Adrenal gland (tissue), 19 donors: ENCODE data around the gene DPP9. TPM values are rescaled to one million over a fixed set of nuclear protein-coding genes. Genes with fewer than 3 reads are reported as not detected.
A peak's percentile ranks its signal among the peaks of the same experiment; 100 is the strongest.

Experiments used
- DNase-seq, 7 donors: peaks; one replicate each; pipeline ENCODE4 v3.0.0-alpha.2; 2019 to 2020
- H3K27ac ChIP-seq, 5 donors: fragments of 200-600 bp; sonication (generic) in 4 of 5; 1 replicate in 3 of 5; 2 replicates in 2 of 5; pipeline versions ENCODE4 v1.5.1 to v1.8.0; 2016 to 2020; ENCODE audit warnings: mild to moderate bottlenecking in 1 of 5
- H3K27me3 ChIP-seq: fragments of 200-600 bp; 2 replicates; pipeline ENCODE4 v1.8.0; 2021
- H3K36me3 ChIP-seq, 2 donors: fragments of 200-600 bp; replicated peaks in 1 of 2; 1 replicate in 1 of 2; 2 replicates in 1 of 2; pipeline versions ENCODE4 v1.5.1 to v1.8.0; 2018 to 2022
- H3K4me1 ChIP-seq, 2 donors: fragments of 200-600 bp; replicated peaks in 1 of 2; 1 replicate in 1 of 2; 2 replicates in 1 of 2; pipeline versions ENCODE4 v1.5.1 to v1.8.0; 2018 to 2021
- H3K4me3 ChIP-seq, 4 donors: fragments of 200-600 bp; sonication (generic) in 3 of 4; one replicate each; pipeline ENCODE4 v1.5.1; 2016 to 2018
- H3K9me3 ChIP-seq, 3 donors: fragments of 200-600 bp; sonication (generic) in 1 of 3; replicated peaks in 1 of 3; 1 replicate in 2 of 3; 2 replicates in 1 of 3; pipeline versions ENCODE4 v1.5.1 to v1.8.0; 2016 to 2021
- POLR2A ChIP-seq, 2 donors: fragments of 450-650 bp; IDR thresholded peaks; one replicate each; pipeline ENCODE4 v1.6.1; 2017; ENCODE audit warnings: antibody characterized with exemption in 2 of 2, mild to moderate bottlenecking in 2 of 2, moderate library complexity in 1 of 2
- WGBS, 4 donors: extraction: QIAGEN DNeasy Blood & Tissue Kit in 2 of 4; methylation state at CpG; one replicate each; pipeline versions ENCODE4 v1.1.5 to v1.1.7; 2013 to 2017; 5-methylcytosine and 5-hydroxymethylcytosine counted together
- intact Hi-C, 2 donors: fragments of 100-400 bp; cut with DNase I; formaldehyde crosslinking; loops; one replicate each; pipeline versions ENCODE4 v1.14.1 to v1.15.0; 2022 to 2023
- long read RNA-seq, 10 donors: library from polyadenylated mRNA in 3 of 10; unstranded in 2 of 10; stranded (forward) in 1 of 10; transcript quantifications; one replicate each; pipeline ENCODE4 v2.0.0 and lab custom pipeline, GENCODE V29; 2021 to 2026
- polyA plus RNA-seq, 3 donors: library from polyadenylated mRNA; stranded (reverse); fragments of 200-250 nt in 2 of 3; fragments of 350-450 nt in 1 of 3; fragmentation: Illumina TruSeq in 1 of 3; extraction: RNeasy Lipid Tissue Mini Kit (QIAGEN cat#74804) in 1 of 3; gene quantifications; one replicate each; pipeline ENCODE4 v1.2.3, GENCODE V29; 2013 to 2014
- total RNA-seq, 9 donors: library from RNA; depleted of rRNA in 4 of 9; stranded (reverse); fragments of >200 nt in 4 of 9; fragments of 120-200 nt in 1 of 9; fragmentation: NEBNext Ultra II Directional in 1 of 9; extraction: Animal tissue kit (Norgen Biotek cat#: 25700) in 1 of 9; gene quantifications; one replicate each; pipeline versions ENCODE4 v1.1.0 to v1.2.4, GENCODE V29; 2013 to 2023
- TF ChIP-seq, protein P1 (sequence below), 6 experiments: fragments of 450-650 bp in 4 of 6; fragments of 200-600 bp in 2 of 6; sonication (generic) in 1 of 6; IDR thresholded peaks; 1 replicate in 5 of 6; 2 replicates in 1 of 6; pipeline versions ENCODE4 v1.5.1 to v1.8.0; 2016 to 2021; ENCODE audit warnings: antibody characterized with exemption in 6 of 6, mild to moderate bottlenecking in 2 of 6, moderate library complexity in 1 of 6
- donor health status: healthy with polysubstance abuse.
- donor health status: Bipolar disorder and iron deficiency.
- donor health status: DM: yes; HTN: yes; CAD: no.
- donor health status: DM: no; HTN: no; CAD: no.
- donor health status: DM: no; HTN: no; CAD: no.
- donor health status: DM: yes; HTN: yes; CAD: no.

Gene DPP9
- total RNA-seq (100 to 1,000 TPM in 1 of 9 donors, 10 to 100 TPM in 7, 1 to 10 TPM in 1; 9.5 to 117 (median 50.2) TPM), polyA plus RNA-seq (10 to 100 TPM; 14.6 to 56.3 (median 32.1) TPM)
- long read RNA-seq, donor 1, full-length matches to known transcripts: 3 of 3 reads
- long read RNA-seq, donor 1, partial matches to known transcripts: 0 of 3 reads
- long read RNA-seq, donor 1, other reads (novel, unspliced or antisense): 0 of 3 reads
- long read RNA-seq, donor 2: 0 reads
- long read RNA-seq, donor 3: 0 reads
- long read RNA-seq, donor 4, full-length matches to known transcripts: 3 of 9 reads
- long read RNA-seq, donor 4, partial matches to known transcripts: 4 of 9 reads
- long read RNA-seq, donor 4, other reads (novel, unspliced or antisense): 2 of 9 reads
- long read RNA-seq, donor 5, full-length matches to known transcripts: 35 of 85 reads
- long read RNA-seq, donor 5, partial matches to known transcripts: 28 of 85 reads
- long read RNA-seq, donor 5, other reads (novel, unspliced or antisense): 22 of 85 reads
- long read RNA-seq, donor 6, full-length matches to known transcripts: 2 of 13 reads
- long read RNA-seq, donor 6, partial matches to known transcripts: 6 of 13 reads
- long read RNA-seq, donor 6, other reads (novel, unspliced or antisense): 5 of 13 reads
- long read RNA-seq, donor 7: 0 reads
- long read RNA-seq, donor 8: 0 reads
- long read RNA-seq, donor 9: 0 reads
- long read RNA-seq, donor 10, full-length matches to known transcripts: 1 of 1 reads
- long read RNA-seq, donor 10, partial matches to known transcripts: 0 of 1 reads
- long read RNA-seq, donor 10, other reads (novel, unspliced or antisense): 0 of 1 reads

DNA sequence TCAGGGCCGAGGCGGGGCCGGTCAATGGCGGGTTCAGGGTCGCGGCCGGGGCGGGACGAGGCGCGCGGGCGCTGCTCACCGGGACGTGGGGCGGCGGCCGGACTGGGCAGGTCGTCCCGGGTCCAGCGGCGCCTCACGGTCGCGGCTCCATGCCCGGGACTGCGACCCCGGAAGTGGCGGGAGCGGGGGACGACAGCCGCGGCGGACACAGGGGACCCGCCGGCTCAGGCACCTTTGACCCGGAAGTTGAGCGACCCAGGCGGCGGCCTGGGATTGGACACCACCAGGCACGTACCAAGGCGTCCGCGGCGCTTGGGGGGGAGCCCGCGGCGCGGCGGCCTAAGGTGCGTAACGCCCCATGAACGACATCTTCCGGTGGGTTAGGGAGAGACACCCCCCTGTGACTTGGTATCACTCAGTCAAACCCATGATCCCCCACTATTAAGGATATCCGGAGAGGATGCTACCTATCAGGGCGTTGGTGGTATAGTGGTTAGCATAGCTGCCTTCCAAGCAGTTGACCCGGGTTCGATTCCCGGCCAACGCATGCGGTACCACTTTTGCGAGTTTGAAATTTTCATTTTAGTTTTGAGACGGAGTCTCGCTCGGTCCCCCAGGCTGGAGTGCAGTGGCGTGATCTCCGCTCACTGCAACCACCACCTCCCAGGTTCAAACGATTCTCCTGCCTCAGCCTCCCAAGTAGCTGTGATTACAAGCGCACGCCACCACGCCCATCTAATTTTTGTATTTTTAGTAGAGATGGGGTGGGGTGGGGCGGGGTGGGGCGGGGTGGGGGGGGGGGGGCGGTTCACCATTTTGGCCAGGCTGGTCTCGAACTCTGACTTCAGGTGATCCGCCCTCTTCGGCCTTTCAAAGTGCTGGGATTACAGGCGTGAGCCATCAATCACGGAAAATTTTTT, at the start of gene DPP9:
Gene DPP9 (minus strand): TSS at position 248 of the 920 bp plus-strand sequence. CDS start 3,936 bp downstream, outside the sequence.
- Histone ChIP-seq H3K27me3 (no peaks in the 10 kb centered on the region), H3K4me1 (peaks cover 11 to 17% of the 10 kb centered on the region in 2 donors), H3K27ac (peak within 1 kb of the TSS in 4 of 5 donors; percentile 59 to 91 (median 79)), H3K9me3 (no peaks in the 10 kb centered on the region), H3K36me3 (peaks cover 0 to 13% of the 10 kb centered on the region in 2 donors), H3K4me3 (peak within 1 kb of the TSS; percentile 48 to 96 (median 64))
- 0 to 2% (median 1%) methylated on average over 15 to 78 of the region's 79 CpGs for WGBS, 4 donors
- intact Hi-C loops: no loop called here
- TF ChIP-seq POLR2A (IDR thresholded peaks at IDR 0.05): no peak
- TF ChIP-seq, protein P1, sequence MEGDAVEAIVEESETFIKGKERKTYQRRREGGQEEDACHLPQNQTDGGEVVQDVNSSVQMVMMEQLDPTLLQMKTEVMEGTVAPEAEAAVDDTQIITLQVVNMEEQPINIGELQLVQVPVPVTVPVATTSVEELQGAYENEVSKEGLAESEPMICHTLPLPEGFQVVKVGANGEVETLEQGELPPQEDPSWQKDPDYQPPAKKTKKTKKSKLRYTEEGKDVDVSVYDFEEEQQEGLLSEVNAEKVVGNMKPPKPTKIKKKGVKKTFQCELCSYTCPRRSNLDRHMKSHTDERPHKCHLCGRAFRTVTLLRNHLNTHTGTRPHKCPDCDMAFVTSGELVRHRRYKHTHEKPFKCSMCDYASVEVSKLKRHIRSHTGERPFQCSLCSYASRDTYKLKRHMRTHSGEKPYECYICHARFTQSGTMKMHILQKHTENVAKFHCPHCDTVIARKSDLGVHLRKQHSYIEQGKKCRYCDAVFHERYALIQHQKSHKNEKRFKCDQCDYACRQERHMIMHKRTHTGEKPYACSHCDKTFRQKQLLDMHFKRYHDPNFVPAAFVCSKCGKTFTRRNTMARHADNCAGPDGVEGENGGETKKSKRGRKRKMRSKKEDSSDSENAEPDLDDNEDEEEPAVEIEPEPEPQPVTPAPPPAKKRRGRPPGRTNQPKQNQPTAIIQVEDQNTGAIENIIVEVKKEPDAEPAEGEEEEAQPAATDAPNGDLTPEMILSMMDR (IDR thresholded peaks at IDR 0.05): peak; percentile 11 to 54 (median 36)
- DNase-seq: peak; percentile 95 to 99 (median 98)

DNA sequence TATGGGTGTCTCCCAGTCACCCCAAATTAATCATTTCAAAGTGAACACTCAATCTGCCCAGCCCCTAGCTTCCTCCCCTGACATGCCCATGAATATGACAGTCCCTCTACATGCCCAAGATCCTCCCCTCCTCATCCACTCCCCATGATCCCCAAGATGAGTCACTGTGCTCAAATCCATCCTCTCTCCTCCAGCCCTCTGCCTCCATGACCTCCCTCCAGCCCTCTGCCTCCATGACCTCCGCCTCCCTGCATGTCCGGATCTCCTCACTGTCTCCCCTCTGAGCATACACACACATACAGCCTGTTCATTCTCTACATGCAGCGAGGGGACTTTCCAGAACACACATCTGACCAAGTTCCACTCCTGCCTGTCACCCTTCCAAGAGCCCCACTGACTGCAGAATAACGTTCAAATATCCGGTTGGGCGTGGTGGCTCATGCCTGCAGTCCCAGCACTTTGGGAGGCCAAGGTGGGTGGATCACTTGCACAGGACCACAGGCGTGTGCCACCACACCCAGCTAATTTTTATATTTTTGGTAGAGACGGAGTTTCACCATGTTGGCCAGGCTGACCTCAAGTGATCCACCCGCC, 49.5 kb upstream of the DPP9 start:
- no peak overlapping the region for H3K27ac ChIP-seq
- intact Hi-C loops: no loop called here
- no peak for DNase-seq
- WGBS, 4 donors: 54 to 64% (median 56%) methylated on average over 6 to 9 of the region's 9 CpGs
- H3K4me3 ChIP-seq: no peak overlapping the region
- H3K36me3 ChIP-seq: no peaks in the 10 kb centered on the region
- no peaks in the 10 kb centered on the region for H3K4me1 ChIP-seq
- TF ChIP-seq, protein P1 (IDR thresholded peaks at IDR 0.05): no peak
- no peak for TF ChIP-seq POLR2A (IDR thresholded peaks at IDR 0.05)
- no peaks in the 10 kb centered on the region for H3K27me3 ChIP-seq
- H3K9me3 ChIP-seq: no peaks in the 10 kb centered on the region

DNA sequence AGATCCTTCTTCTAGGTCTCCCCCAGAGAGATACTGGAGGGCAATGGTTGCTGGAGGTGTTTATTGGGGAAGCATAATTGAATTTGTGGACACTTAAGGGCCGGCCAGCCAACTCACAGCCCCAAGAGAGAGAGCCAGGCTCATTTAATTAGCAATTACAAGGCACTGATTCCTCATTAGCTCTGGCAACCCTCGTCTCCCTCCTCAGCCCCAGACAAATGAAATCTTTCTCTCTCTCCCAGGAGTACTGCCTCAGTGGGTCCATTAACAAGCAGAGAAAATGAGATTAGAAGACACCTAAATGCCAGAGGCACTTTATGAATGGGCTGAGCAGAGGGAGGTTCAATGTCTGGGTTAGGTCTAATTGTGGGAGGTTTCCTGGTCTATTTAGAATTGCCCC, 48.9 kb upstream of the DPP9 start:
- Histone ChIP-seq H3K4me3 (no peak overlapping the region), H3K9me3 (no peaks in the 10 kb centered on the region), H3K27me3 (no peaks in the 10 kb centered on the region), H3K27ac (no peak overlapping the region), H3K36me3 (no peaks in the 10 kb centered on the region), H3K4me1 (no peaks in the 10 kb centered on the region)
- no peak for DNase-seq
- WGBS, 4 donors: 25 to 48% (median 36%) methylated on average over 2 of the region's 2 CpGs
- intact Hi-C loops: no loop called here
- TF ChIP-seq POLR2A (IDR thresholded peaks at IDR 0.05): no peak
- TF ChIP-seq, protein P1 (IDR thresholded peaks at IDR 0.05): no peak
